Measurements from ENCODE around the gene CCDC92B.
"Not testable (repeated sequence)": the region's sequence is repeated elsewhere in the genome, so short reads cannot be mapped to it uniquely, and the experiment has no call there.

CCDC92B gene

DNA sequence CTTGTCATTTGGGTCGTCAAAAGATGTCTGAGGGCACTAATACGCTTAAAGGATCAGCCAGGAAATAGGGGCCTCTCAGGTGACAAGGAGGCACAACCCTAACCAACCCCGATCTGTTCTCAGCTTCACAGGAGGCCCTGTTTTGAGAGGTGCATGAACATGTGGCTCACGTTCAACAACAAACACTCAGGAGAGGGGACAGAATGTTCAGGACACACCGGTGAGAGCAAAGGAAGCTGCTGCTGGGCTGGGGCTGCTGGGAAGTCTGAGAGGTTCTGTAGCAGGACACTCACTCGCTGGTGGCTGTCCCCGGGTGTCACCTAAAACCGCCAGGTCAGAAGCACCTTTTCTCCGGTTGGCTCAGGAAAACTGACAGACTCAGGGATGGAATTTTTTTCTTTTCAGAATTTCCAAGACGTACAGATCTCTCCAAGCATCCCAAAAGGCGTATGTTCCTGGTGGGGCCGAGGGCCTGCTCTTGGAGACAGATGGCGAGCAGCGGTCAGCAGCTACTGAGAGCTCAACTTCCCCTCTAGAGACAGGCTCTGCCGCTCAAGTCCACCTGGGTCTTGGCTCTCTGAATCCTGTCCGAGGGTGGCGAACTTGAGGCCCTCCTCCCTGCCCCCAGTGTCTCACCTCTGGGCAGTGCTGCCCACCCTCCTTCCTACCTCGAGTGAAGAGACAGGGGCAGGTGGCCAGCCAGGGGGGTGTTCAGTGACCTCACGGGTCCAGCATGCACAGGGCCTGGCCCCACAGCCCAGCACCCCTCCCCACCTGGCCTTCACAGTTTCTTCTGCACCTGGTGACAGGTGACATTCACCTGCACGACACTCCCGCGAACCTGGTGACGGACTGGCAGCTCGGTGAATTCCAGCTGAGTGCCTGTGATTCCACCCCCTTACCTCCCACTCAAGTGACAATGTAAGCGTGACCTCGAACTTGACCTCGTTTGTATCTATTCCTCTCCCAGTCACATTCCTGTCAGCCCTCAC, 60.8 kb downstream of the CCDC92B start:
- DNase-seq, result no peak

DNA sequence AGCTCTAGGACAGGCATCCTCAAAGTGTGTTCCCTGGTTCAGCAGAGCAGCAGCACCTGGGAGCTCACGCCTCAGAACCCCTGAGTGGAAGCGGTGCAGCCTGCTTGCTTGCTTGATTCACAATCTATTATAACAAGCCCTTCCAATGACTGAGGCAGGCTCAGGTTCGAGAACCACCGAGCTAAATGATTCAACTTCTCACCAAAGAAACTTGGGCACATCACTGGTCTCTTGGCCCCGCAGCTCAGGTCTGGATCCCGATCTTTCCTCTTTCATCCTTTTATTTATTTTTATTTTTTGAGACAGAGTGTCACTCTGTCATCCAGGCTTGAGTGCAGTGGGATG, 62.4 kb downstream of the CCDC92B start:
- no peak for DNase-seq

DNA sequence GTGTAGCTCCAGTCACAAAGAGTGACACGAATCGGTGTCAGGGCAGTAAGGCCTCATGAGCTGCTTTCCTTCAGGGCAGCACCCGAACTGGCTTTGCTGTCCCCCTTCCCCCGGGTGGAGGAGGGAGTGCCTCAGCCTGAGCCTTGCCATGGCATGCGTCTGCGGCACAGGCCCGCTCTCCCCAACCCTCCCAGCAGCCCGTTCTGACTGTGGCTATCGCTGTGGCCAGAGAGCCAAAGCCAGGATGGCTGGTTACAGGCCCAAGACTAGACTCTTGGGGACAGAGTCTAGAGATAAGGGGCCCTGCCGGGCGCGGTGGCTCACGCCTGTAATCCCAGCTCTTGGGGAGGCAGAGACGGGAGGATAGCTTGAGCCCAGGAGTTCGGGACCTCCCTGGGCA, 63.8 kb downstream of the CCDC92B start:
- DNase-seq, result no peak

DNA sequence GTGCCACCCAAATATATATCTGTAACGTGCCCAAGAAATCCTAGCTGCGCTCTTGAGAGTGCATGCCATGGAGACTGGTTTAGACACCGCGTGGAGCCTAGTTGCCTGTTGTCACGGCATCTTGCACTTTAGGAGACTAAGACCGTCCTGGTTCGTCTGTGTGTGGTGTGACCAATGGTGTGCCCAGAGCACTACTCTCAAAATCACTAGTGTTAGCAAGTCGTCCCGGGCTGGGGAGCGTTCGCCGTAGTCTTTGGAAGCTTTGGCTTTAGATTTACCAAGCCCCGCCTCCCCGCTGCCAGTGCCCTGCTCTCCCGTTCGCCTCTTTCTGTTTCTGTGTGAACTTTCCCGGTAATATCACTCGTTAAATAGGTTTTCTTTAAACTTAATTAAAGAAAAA, 64.9 kb downstream of the CCDC92B start:
- no peak for DNase-seq

DNA sequence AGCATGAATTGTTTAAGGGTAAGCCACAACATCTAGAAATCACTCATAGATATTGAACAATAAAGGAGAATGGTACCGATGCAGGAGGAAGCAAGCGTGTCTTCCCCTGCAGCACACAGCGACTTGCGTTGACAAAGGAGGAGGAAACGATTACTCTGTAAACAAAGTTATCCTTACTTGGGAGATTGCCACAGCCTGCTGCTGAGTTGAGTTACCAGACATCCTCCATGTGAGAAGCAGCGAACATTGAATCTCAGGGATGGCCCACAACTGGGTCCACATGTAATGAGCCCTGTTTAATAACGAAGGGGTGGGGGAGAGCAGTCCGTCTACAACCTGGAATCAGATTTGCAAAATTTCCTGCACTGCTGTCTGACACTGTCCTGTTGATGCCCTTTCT, 65.5 kb downstream of the CCDC92B start:
- no peak for DNase-seq

DNA sequence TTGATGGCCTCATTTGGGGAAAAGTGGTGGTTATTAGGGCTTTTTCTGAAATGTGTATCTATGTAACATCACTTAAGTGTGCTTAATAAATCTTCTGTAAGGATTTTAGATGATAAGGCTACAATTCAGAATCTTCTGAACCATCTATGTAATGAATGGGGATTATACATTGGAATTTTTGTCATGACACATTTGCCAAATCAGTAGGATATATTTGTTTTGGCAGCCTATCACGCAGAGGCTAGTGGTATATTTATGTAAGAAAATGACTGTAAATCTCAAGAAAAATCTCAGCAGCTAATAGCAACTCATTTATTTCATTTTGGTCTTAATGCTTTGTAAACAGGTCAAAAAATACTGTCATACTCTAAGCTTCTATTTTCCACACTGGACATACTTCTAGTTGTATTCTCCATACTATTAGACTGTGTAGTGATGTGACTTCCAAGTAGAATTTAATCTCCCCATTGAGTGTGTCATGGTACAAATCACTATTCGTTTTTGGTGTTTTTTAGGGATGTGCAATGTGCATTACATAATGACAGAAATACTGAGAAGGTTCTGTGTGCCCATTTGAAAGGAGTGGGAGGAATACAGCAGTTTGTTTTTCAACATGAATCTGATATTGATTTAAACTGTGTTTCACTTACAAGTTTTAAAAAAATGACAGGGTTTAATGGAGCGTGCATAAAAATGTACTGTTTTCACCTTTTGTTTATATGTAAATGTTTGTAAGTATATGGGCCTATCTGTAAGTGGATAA, 67.1 kb downstream of the CCDC92B start:
- no peak for DNase-seq

DNA sequence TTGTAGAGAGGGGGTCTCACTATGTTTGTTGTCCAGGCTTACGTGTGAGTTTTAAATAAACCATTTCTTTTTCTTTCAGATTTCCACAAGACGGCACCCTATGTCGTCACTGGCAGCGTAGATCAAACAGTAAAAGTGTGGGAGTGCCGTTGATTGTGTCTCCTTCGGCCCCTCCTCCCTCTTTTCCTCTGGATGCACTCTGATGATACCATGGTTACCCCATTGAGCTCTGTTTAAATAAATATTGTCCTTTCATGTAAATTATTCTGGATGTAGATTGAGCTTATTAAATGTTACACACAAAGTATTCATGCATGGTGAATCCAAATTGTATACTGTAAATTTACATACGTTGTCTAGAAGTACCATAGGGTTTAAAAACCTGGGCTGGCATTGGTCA, 67.8 kb downstream of the CCDC92B start:
- DNase-seq, result no peak

DNA sequence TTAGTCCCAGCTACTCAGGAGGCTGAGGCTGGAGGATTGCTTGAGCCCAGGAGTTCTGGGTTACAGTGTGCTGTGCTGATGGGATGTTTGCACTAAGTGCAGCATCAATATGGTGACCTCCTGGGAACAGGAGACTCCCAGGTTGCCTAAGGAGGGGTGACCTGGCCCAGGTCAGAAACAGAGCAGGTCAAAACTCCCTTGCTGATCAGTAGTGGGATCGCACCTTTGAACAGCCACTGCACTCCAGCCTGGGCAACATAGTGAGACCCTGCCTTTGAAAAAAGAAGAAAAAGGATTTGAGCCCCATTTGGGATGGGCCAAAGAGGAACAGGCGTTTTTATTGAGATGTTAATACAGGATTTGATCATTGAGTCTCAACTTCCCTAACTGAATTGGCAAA, 68.5 kb downstream of the CCDC92B start:
- DNase-seq, result no peak

DNA sequence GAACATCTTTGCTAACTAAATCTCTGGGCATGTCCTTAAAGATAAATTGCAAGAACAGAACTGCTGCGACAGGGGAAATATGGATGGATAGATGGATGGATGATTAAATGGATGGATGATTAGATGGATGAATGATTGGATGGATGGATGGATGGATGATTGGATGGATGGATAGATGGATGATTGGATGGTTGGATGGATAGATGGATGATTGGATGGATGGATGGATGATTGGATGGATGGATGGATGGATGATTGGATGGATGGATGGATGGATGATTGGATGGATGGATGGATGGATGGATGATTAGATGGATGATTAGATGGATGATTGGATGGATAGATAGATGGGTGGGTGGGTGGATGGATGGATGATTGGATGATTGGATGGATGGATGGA, 70.2 kb downstream of the CCDC92B start:
- DNase-seq, result not testable (repeated sequence)
